ENCODE measurements around the gene PITPNM2.

GRCh38 chr12:123115409-123116121, 35.3 kb downstream of the PITPNM2 start:
- TF ChIP-seq CTCF (IDR thresholded peaks at IDR 0.05; ENCODE audit: low read depth, low read length, poor library complexity, severe bottlenecking) (no peak), EZH2phosphoT487 (IDR thresholded peaks at IDR 0.05; ENCODE audit: borderline replicate concordance, low read length) (no peak)

All from DOHH2 (cell line).